Measurements from ENCODE around the gene LASP1NB.
A peak's percentile ranks its signal among the peaks of the same experiment; 100 is the strongest.
"Not testable (repeated sequence)": the region's sequence is repeated elsewhere in the genome, so short reads cannot be mapped to it uniquely, and the experiment has no call there.

The LASP1NB gene

GRCh38 chr17:38897671-38898290 is 27.6 kb upstream of the LASP1NB start:
- DNase-seq, result no peak

- DNase-seq, result no peak
These were observed 27.1 kb upstream of the LASP1NB start for GRCh38 chr17:38898291-38898679.

DNA sequence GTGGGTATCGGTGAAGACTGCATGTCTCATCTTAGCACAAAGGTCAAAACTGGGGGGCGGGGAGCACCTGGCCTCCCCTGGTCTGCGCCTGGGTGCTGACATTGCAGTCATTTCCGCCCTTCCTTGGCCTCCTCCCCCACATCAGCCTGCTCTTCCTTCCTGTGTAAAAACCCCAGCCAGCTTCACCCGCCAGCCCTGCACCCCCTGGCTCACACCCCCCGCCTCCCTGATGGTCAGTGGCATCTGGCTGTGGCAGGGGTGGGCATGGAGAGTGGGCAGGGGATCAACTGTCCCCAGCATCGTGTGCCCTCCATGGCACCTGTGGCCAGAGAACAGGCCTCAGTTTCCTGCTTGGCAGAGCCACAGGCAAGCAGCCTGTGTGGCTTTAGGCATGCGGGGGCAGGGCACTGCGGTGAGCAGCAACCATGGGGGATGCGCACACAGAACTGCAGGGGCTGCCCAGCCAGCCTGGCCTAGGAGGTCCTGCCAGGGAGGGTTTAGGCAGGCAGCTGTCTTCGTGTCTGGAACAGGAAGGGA is 26.5 kb upstream of the LASP1NB start:
- no peak for DNase-seq

DNA sequence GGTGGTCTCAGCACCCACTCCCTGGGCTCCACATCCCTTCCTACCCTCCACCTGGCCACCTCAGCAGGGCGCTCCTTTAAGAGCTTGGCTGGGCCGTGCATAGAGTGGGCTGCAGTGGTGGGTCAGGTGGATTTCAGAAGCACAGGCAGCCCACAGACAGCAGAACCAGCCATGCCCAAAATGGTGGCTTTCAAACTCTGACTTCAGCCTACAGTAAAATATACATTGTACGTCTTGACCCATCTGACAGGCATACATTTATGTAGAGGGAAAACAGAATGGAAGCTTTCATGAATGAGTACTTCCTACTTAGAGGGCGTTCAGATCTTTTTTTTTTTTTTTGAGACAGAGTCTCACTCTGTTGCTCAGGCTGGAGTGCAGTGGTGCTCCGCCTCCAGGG is 26.0 kb upstream of the LASP1NB start:
- no peak for DNase-seq

GRCh38 chr17:38900978-38901656 is 24.3 kb upstream of the LASP1NB start:
- peak; percentile 57 for DNase-seq

DNA sequence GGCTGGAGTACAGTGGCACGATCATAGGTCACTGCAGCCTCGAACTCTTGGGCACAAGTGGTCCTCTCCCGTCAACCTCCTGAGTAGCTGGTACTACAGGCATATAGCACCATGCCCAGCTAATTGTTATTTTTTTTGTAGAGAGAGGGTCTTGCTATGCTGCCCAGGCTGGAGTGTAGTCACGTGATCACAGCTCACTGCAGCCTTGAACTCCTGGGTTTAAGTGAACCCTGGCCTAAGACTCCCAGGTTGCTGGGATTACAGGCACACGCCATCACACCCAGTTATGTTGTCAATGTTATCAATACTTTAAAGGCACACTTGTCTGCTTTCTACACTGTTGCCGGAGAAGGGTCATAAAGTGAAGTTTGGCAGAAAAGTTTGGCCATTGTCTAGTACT is 22.0 kb upstream of the LASP1NB start:
- DNase-seq, result no peak

GRCh38 chr17:38904892-38905291 is 20.5 kb upstream of the LASP1NB start:
- no peak for DNase-seq

DNA sequence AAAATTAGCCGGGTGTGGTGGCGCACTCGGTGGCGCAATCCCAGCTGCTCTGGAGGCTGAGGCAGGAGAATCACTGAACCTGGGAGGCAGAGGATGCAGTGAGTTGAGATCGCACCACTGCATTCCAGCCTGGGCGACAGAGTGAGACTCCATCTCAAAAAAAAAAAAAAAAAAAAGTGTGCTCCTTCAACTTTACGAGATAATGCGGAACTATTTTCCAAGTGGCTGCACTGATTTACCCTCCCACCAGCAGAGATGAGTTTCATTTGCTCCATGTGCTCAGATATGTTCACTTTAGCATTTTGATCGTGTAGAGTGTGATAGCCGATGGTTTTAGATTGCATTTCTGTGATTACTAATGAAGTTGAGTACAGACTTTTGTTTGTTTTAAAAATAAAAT is 20.0 kb upstream of the LASP1NB start:
- DNase-seq, result no peak

GRCh38 chr17:38906460-38907228 is 18.8 kb upstream of the LASP1NB start:
- no peak for DNase-seq

DNA sequence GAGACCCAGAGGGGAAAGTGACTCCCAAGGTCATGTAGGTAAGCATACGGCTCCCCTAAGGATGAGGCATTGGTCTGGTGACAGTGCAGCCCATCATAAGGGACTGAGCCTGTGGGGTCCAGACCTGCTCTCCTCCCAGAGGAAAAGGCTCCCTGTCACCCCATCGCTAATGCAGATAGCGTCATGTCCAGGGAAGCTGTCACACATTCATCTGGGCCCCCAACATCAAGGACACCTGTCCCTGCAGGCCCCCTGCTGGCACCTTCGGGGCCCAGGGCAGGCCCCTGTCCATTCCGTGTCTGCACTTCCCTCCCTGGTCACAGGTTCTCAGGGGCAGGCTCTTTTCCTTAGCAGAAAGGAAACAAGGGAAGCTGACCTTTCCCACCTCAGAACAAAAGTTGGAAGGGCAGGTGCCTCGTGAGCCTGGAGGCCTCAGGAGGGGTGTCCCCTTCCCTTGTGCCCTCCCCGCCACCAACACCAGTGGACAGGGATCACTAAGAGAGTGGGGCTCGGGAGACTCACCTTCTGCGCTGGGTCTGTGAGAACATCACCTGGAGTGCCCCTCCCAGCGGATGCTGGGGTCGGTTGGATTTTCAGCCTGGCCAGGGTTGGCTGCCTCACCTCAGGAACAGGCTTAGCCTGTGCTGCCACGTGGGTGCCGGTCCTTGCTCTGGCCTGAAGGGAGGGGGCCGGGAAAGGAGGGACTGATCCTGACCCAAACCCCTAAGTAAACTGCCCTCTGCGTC is 17.3 kb upstream of the LASP1NB start:
- DNase-seq, result no peak

DNA sequence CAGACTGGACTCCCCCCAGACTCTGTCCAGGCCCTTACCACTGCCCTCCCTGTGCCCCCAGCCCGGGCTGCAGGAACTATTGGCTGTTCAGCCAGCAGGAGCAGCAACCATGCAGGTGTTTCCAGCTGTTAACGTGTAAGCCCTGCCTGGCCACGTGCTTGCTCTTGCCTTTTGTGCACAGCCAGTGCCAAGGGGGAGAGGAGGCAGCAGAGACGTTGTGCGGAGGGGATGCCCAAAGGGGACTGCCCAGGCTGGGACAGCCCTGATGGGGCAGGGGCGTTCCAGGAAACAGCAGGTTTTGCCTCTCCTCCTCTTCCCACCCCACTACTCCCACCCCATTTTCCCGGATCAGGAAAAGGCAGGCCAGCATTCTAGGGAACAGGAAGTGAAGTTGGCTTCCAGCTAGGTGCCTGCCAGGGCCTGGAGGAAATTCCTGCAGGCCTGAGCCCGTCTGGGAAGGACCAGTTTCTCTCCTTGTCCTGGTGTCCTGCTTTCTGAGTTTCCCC is 16.7 kb upstream of the LASP1NB start:
- DNase-seq, result no peak

GRCh38 chr17:38910325-38910724 is 15.1 kb upstream of the LASP1NB start:
- no peak for DNase-seq

DNA sequence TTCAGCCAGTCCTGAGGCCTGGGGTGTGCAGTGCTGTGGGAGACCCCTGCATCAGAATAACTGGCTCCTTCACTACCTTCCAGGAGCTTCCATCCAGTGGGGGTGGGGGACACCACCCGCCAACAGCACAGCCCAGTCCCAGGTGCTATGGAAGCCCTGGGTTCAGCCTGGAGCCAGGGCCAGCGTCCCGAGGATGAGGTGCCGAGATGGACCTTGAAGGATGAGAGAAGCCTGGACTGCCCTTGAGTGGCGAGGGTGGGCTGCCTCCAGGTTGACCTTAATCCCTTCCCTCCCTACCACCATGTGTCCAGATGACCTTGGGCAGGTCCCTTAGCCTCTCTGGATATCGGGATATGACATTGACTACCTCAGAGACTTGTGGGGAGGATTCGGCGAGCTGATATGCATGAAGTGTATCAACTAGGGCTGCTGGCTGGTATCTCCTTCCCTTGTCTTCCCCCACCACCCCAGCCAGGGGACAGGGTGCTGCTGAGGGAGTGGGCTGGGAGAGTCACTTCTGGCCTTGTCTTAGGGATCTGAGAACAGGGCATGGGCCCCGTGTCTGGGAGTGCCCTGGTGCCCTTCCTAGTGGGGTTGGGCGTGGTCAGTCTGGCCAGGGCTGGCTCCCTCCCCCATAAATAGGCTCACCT is 14.2 kb upstream of the LASP1NB start:
- no peak for DNase-seq

DNA sequence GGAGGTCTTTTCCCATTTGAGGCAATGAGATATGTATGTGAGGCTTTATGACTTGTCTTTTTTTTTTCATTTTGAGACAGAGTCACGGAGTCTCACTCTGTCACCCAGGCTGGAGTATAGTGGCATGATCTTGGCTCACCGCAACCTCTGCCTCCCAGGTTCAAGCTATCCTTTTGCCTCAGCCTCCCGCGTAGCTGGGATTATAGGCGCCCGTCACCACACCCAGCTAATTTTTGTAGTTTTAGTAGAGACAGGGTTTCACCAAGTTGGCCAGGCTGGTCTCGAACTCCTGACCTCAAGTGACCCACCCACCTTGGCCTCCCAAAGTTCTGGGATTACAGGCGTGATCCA is 13.7 kb upstream of the LASP1NB start:
- not testable (repeated sequence) for DNase-seq

GRCh38 chr17:38912221-38912813 is 13.1 kb upstream of the LASP1NB start:
- no peak for DNase-seq

DNA sequence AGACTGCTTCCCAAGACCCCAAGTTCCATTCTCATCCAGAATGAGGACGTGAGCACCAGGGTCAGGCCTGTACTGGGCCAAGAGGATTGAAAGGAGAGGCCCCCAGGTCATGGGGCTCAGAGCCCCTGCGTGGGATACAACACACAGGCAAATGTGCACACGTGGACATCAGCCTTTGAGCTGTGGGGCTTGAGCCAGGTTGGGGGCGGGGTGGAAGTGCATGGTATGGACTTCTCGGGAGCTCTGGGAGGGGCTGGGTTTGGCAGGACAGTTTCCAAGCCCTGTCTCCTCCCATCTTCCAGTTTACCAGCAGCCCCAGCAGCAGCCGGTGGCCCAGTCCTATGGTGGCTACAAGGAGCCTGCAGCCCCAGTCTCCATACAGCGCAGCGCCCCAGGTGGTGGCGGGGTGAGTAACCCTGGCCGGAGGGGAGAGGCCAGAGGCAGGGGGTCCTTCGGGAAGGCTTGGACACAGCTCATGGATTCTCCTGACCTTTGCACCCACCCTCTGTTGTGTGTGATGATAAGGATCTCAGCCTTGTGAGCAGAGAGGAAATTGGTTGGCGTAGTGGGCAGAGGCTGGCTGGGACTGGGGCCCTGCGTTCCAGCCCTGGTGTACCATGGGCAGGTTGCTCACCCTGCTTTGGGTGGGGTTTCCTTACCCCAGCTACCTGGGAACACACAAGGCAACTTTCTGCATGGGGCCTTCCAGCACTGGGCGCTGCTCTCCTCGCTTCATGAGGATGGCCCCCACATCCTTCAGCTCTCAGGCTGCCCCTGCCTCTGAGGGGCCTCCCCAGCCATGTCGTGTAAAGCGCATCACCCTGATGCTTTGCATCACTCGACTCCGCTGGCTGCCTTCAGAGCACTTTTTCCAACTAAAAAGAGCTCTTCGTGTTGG is 10.4 kb upstream of the LASP1NB start:
- no peak for DNase-seq

- no peak for DNase-seq
These were observed 9.8 kb upstream of the LASP1NB start for GRCh38 chr17:38915639-38915995.

- DNase-seq, result no peak
These were observed 8.6 kb upstream of the LASP1NB start for GRCh38 chr17:38916771-38917170.

- DNase-seq, result no peak
These were observed 8.2 kb upstream of the LASP1NB start for GRCh38 chr17:38917259-38917658.

DNA sequence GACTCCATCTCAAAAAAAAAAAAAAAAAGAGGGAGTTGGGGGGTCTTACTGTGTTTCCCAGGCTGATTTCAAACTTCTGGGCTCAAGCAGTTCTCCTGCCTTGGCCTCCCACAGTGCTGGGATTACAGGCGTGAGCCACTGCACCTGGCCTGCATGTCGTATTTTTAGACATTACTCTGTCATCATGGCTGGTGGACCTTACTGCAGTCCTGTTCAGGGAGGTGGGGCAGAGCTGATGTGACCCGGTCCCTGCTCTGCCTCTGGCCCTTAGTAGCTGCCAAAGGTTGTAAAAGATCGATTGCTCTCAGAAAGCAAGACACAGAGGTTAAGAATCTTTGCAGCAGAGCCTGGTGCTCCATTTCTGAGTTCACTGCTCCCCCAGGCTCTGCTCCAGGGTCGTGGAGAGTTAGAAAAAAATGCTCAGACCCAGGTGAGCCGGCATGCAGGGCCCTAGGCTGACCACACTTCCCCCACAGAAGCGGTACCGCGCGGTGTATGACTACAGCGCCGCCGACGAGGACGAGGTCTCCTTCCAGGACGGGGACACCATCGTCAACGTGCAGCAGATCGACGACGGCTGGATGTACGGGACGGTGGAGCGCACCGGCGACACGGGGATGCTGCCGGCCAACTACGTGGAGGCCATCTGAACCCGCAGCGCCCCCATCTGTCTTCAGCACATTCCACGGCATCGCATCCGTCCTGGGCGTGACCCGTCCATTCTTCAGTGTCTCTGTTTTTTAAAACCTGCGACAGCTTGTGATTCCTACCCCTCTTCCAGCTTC is 7.1 kb upstream of the LASP1NB start:
- no peak for DNase-seq
